ENCODE measurements around the gene HTRA2.

Gene HTRA2

GRCh38 chr2:74566076-74566753 lies 36.5 kb downstream of the HTRA2 start:
- DNase-seq = no peak

GRCh38 chr2:74566754-74567085 lies 37.0 kb downstream of the HTRA2 start:
- DNase-seq = no peak

- no peak for DNase-seq
These were observed 38.1 kb downstream of the HTRA2 start for GRCh38 chr2:74567881-74568280.

GRCh38 chr2:74569686-74570085 lies 40.0 kb downstream of the HTRA2 start:
- no peak for DNase-seq

GRCh38 chr2:74571058-74571457 lies 41.3 kb downstream of the HTRA2 start:
- no peak for DNase-seq

- DNase-seq = no peak
These were observed 42.6 kb downstream of the HTRA2 start for GRCh38 chr2:74572178-74572925.

- DNase-seq = peak; percentile 95
These were observed 44.2 kb downstream of the HTRA2 start for GRCh38 chr2:74573747-74574562.

GRCh38 chr2:74575320-74575719 lies 45.6 kb downstream of the HTRA2 start:
- no peak for DNase-seq

GRCh38 chr2:74576211-74576862 lies 46.6 kb downstream of the HTRA2 start:
- DNase-seq = peak; percentile 61

- peak; percentile 90 for DNase-seq
These were observed 47.1 kb downstream of the HTRA2 start for GRCh38 chr2:74576863-74577229.

- peak; percentile 84 for DNase-seq
These were observed 47.7 kb downstream of the HTRA2 start for GRCh38 chr2:74577448-74577847.

- no peak for DNase-seq
These were observed 48.7 kb downstream of the HTRA2 start for GRCh38 chr2:74578408-74578807.

GRCh38 chr2:74581463-74581862 lies 51.7 kb downstream of the HTRA2 start:
- DNase-seq = no peak

- DNase-seq = no peak
These were observed 52.5 kb downstream of the HTRA2 start for GRCh38 chr2:74582184-74582583.
